SK-N-SH (cell line): ENCODE data around the gene SLC5A7. TPM values are rescaled to one million over a fixed set of nuclear protein-coding genes. Genes with fewer than 3 reads are reported as not detected.

Experiments used
- CTCF ChIA-PET: fragments of 300-600, 350-600 bp; formaldehyde crosslinking; extraction: SDS; loops from one replicate; lab custom pipeline; 2021; lab: Yijun Ruan, JAX
- POLR2A ChIA-PET: fragments of 350-600 bp; sonication (Branson Sonifier 250); formaldehyde crosslinking; extraction: SDS; loops from one replicate; lab custom pipeline; 2020; ENCODE audit warnings: antibody characterized with exemption, inconsistent platforms; lab: Yijun Ruan, JAX
- DNase-seq: peaks from one replicate; pipeline ENCODE4 v3.0.0; 2012
- H2AFZ ChIP-seq: fragments of 200-600 bp; sonication (generic); 2 replicates; pipeline ENCODE4 v1.8.1; 2016; ENCODE audit warnings: antibody characterized with exemption, mild to moderate bottlenecking, low read depth
- H3F3A ChIP-seq: fragments of 200-600 bp; sonication (generic); replicated peaks from 2 replicates; pipeline ENCODE3; 2016; ENCODE audit warnings: antibody characterized with exemption, mild to moderate bottlenecking; ENCODE audit not compliant: insufficient read depth
- H3K27ac ChIP-seq, 2 experiments: fragments of 200-500 bp in 1 of 2; fragments of 200-600 bp in 1 of 2; sonication (Bioruptor generic) in 1 of 2; sonication (generic), shearing (Covaris generic) in 1 of 2; 2 replicates each; pipeline versions ENCODE4 v1.5.1 to v1.6.1; 2014 to 2016; ENCODE audit warnings: low read depth in 2 of 2, inconsistent platforms in 1 of 2, low read length in 1 of 2, mild to moderate bottlenecking in 1 of 2, mixed read lengths in 1 of 2
- H3K27me3 ChIP-seq: fragments of 200-600 bp; sonication (generic), shearing (Covaris generic); 2 replicates; pipeline ENCODE4 v1.6.1; 2016; ENCODE audit warnings: mixed run types; ENCODE audit not compliant: insufficient read depth
- H3K36me3 ChIP-seq, 2 experiments: fragments of 200-500 bp in 1 of 2; fragments of 200-600 bp in 1 of 2; sonication (Bioruptor generic) in 1 of 2; sonication (generic) in 1 of 2; replicated peaks in 1 of 2; 2 replicates each; pipeline versions ENCODE3 to v1.5.1; 2014 to 2016; ENCODE audit warnings: low read length in 1 of 2, mild to moderate bottlenecking in 1 of 2; ENCODE audit not compliant: insufficient read depth in 2 of 2, control insufficient read depth in 1 of 2
- H3K4me1 ChIP-seq, 2 experiments: fragments of 200-500 bp in 1 of 2; fragments of 200-600 bp in 1 of 2; sonication (Bioruptor generic) in 1 of 2; sonication (generic), shearing (Covaris generic) in 1 of 2; 2 replicates each; pipeline versions ENCODE4 v1.5.1 to v1.6.1; 2014 to 2016; ENCODE audit warnings: low read depth in 1 of 2, low read length in 1 of 2, mixed run types in 1 of 2; ENCODE audit not compliant: insufficient read depth in 2 of 2, control insufficient read depth in 1 of 2
- H3K4me2 ChIP-seq: fragments of 200-600 bp; sonication (generic), shearing (Covaris generic); 2 replicates; pipeline ENCODE4 v1.6.1; 2017; ENCODE audit warnings: mixed run types
- H3K4me3 ChIP-seq, 2 experiments: fragments of 200-500 bp in 1 of 2; fragments of 200-600 bp in 1 of 2; sonication (Bioruptor generic) in 1 of 2; sonication (generic), shearing (Covaris generic) in 1 of 2; 2 replicates each; pipeline versions ENCODE4 v1.5.1 to v1.8.1; 2014 to 2016; ENCODE audit warnings: low read depth in 2 of 2, inconsistent platforms in 1 of 2, low read length in 1 of 2, mild to moderate bottlenecking in 1 of 2, mixed read lengths in 1 of 2, moderate library complexity in 1 of 2
- H3K79me2 ChIP-seq: fragments of 200-600 bp; sonication (generic); 2 replicates; pipeline ENCODE4 v1.8.1; 2017; ENCODE audit warnings: mild to moderate bottlenecking; ENCODE audit not compliant: insufficient read depth
- H3K9ac ChIP-seq: fragments of 200-600 bp; sonication (generic); 2 replicates; pipeline ENCODE4 v1.6.1; 2017; ENCODE audit warnings: mixed run types
- H3K9me2 ChIP-seq: fragments of 200-600 bp; sonication (generic); 2 replicates; pipeline ENCODE4 v1.6.1; 2017; ENCODE audit warnings: mixed run types
- H3K9me3 ChIP-seq: fragments of 200-600 bp; sonication (generic); 2 replicates; pipeline ENCODE4 v1.6.1; 2017; ENCODE audit warnings: mixed run types, mild to moderate bottlenecking, moderate library complexity
- H4K20me1 ChIP-seq: fragments of 200-600 bp; sonication (generic); 2 replicates; pipeline ENCODE4 v1.6.1; 2017; ENCODE audit warnings: mild to moderate bottlenecking, mixed run types; ENCODE audit not compliant: insufficient read depth
- CHD2 ChIP-seq: fragments of 150-350 bp; IDR thresholded peaks from 2 replicates; pipeline ENCODE4 v1.6.1; 2018; ENCODE audit warnings: low read length; ENCODE audit not compliant: partially characterized antibody
- ELF1 ChIP-seq: IDR thresholded peaks from 2 replicates; pipeline ENCODE4 v1.4.0; 2012
- EP300 ChIP-seq, 2 experiments: IDR thresholded peaks; 2 replicates each; pipeline versions ENCODE4 v1.4.0 to v1.6.1; 2012; ENCODE audit warnings: borderline replicate concordance in 1 of 2, low read depth in 1 of 2, low read length in 1 of 2
- EZH2phosphoT487 ChIP-seq: fragments of 200-600 bp; sonication (generic); IDR thresholded peaks from 2 replicates; pipeline ENCODE4 v1.6.1; 2017; ENCODE audit warnings: low read depth, mixed run types, mild to moderate bottlenecking, antibody characterized with exemption, moderate library complexity, borderline replicate concordance
- FOSL2 ChIP-seq: IDR thresholded peaks from 2 replicates; pipeline ENCODE4 v1.4.0; 2012; ENCODE audit warnings: low read depth, mild to moderate bottlenecking, moderate library complexity, borderline replicate concordance
- JUND ChIP-seq: IDR thresholded peaks from 2 replicates; pipeline ENCODE4 v1.4.0; 2012
- MXI1 ChIP-seq: IDR thresholded peaks from 2 replicates; pipeline ENCODE4 v1.6.1; 2012; ENCODE audit warnings: mild to moderate bottlenecking, low read depth, low read length, improper control_type of control experiment
- PBX3 ChIP-seq: IDR thresholded peaks from 2 replicates; pipeline ENCODE4; 2012
- RAD21 ChIP-seq: IDR thresholded peaks from 2 replicates; pipeline ENCODE4 v1.6.1; 2012; ENCODE audit warnings: mild to moderate bottlenecking, low read length
- RCOR1 ChIP-seq: fragments of 150-350 bp; IDR thresholded peaks from 2 replicates; pipeline ENCODE4 v1.6.1; 2017; ENCODE audit warnings: antibody characterized with exemption, low read length
- SIN3A ChIP-seq: IDR thresholded peaks from 2 replicates; pipeline ENCODE4 v1.6.1; 2012; ENCODE audit warnings: low read depth, mild to moderate bottlenecking, low read length, moderate library complexity, borderline replicate concordance
- SMC3 ChIP-seq: IDR thresholded peaks from 2 replicates; pipeline ENCODE4 v1.6.1; 2012; ENCODE audit warnings: low read depth, low read length, improper control_type of control experiment
- TCF12 ChIP-seq: IDR thresholded peaks from 2 replicates; pipeline ENCODE4 v1.4.0; 2012
- TEAD4 ChIP-seq: IDR thresholded peaks from 2 replicates; pipeline ENCODE4 v1.4.0; 2012; ENCODE audit warnings: mild to moderate bottlenecking, borderline replicate concordance; ENCODE audit not compliant: insufficient read depth
- USF1 ChIP-seq: IDR thresholded peaks from 2 replicates; pipeline ENCODE4 v1.4.0; 2012; ENCODE audit warnings: low read depth, borderline replicate concordance
- YY1 ChIP-seq: IDR thresholded peaks from 2 replicates; pipeline ENCODE4 v1.4.0; 2012; ENCODE audit warnings: low read depth, mild to moderate bottlenecking
- WGBS: methylation state at CpG from one replicate; pipeline ENCODE4 v1.1.6; 2017; ENCODE audit warnings: low lambda C conversion rate; 5-methylcytosine and 5-hydroxymethylcytosine counted together
- polyA plus RNA-seq, 3 experiments: library from polyadenylated mRNA; depleted of rRNA; stranded (reverse); fragments of >200 nt; gene quantifications; 2 replicates each; pipeline ENCODE4 v1.2.3, GENCODE V29; 2012
- TF ChIP-seq, protein P1 (sequence below): IDR thresholded peaks from 2 replicates; pipeline ENCODE4 v1.4.0; 2012; ENCODE audit warnings: low read depth, borderline replicate concordance
- TF ChIP-seq, protein P2 (sequence below): fragments of 200-600 bp; sonication (generic); IDR thresholded peaks from 2 replicates; pipeline ENCODE4 v1.6.1; 2017; ENCODE audit warnings: antibody characterized with exemption, mild to moderate bottlenecking, moderate library complexity

Gene SLC5A7
- polyA plus RNA-seq, 1 of the 3 experiments (the other 2 are of a cell fraction) = 0.12 TPM

GRCh38 chr2:108013305-108013704, 27.0 kb downstream of the SLC5A7 start:
- Histone ChIP-seq H3F3A (no peaks in the 10 kb centered on the region), H3K9ac (no peak overlapping the region), H3K27me3 (no peaks in the 10 kb centered on the region), H4K20me1 (no peaks in the 10 kb centered on the region), H3K4me3 (no peak overlapping the region), H3K4me1 (no peaks in the 10 kb centered on the region), H3K36me3 (no peaks in the 10 kb centered on the region), H3K9me2 (no peaks in the 10 kb centered on the region), H3K9me3 (peaks cover 5% of the 10 kb centered on the region; the same call in 1 of the 2 replicates), H2AFZ (no peak overlapping the region), H3K4me2 (no peak overlapping the region), H3K79me2 (no peaks in the 10 kb centered on the region), H3K27ac (no peak overlapping the region)
- ChIA-PET POLR2A (no interaction called here), CTCF (no interaction called here)
- no peak for TF ChIP-seq CHD2
- TF ChIP-seq SMC3 = no peak
- no peak for TF ChIP-seq PBX3
- TF ChIP-seq FOSL2 = no peak
- no peak for TF ChIP-seq ELF1
- TF ChIP-seq YY1 = no peak
- TF ChIP-seq TCF12 = no peak
- WGBS = 48% methylated on average over 1 of the region's 1 CpG
- DNase-seq = no peak

DNA sequence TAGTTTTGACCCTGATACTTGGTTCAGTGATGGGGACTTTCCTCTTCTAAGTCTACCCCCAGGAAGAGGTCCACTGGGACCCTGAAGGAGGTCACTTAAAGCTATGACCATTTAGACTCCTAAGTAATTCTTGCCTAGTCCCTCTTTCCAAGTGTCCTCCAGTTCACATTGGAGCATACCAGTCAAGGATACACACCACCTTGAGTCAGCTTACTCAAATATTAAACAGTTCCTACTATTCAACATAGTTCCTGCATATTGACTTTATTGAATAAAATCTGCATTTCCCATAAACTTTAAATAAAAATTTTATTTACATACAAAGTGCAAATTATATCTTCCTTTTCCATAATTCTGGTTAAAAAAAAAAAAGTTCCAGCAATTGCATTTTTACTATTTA, 36.3 kb downstream of the SLC5A7 start:
- H3K9ac ChIP-seq = no peak overlapping the region
- POLR2A ChIA-PET = no interaction called here

More for the DNA sequence above, 36.3 kb downstream of the SLC5A7 start:
- Histone ChIP-seq H3K9me3 (no peaks in the 10 kb centered on the region), H3K4me3 (no peak overlapping the region), H4K20me1 (no peaks in the 10 kb centered on the region), H3K27ac (no peak overlapping the region), H3K36me3 (no peaks in the 10 kb centered on the region), H3K4me2 (no peak overlapping the region), H3K79me2 (no peaks in the 10 kb centered on the region), H2AFZ (no peak overlapping the region), H3K4me1 (no peaks in the 10 kb centered on the region), H3K27me3 (no peaks in the 10 kb centered on the region), H3F3A (no peaks in the 10 kb centered on the region), H3K9me2 (no peaks in the 10 kb centered on the region)
- CTCF ChIA-PET = no interaction called here
- TF ChIP-seq MXI1 (no peak), RAD21 (no peak), RCOR1 (no peak), JUND (no peak), SIN3A (no peak), EZH2phosphoT487 (no peak), PBX3 (no peak), USF1 (no peak), FOSL2 (no peak), TCF12 (no peak), TEAD4 (no peak), EP300 (IDR thresholded peaks at IDR 0.05; ENCODE audit: borderline replicate concordance in 1 of 2, low read depth in 1 of 2, low read length in 1 of 2) (no peak)
- TF ChIP-seq, protein P1, sequence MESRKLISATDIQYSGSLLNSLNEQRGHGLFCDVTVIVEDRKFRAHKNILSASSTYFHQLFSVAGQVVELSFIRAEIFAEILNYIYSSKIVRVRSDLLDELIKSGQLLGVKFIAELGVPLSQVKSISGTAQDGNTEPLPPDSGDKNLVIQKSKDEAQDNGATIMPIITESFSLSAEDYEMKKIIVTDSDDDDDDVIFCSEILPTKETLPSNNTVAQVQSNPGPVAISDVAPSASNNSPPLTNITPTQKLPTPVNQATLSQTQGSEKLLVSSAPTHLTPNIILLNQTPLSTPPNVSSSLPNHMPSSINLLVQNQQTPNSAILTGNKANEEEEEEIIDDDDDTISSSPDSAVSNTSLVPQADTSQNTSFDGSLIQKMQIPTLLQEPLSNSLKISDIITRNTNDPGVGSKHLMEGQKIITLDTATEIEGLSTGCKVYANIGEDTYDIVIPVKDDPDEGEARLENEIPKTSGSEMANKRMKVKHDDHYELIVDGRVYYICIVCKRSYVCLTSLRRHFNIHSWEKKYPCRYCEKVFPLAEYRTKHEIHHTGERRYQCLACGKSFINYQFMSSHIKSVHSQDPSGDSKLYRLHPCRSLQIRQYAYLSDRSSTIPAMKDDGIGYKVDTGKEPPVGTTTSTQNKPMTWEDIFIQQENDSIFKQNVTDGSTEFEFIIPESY = no peak
- TF ChIP-seq, protein P2, sequence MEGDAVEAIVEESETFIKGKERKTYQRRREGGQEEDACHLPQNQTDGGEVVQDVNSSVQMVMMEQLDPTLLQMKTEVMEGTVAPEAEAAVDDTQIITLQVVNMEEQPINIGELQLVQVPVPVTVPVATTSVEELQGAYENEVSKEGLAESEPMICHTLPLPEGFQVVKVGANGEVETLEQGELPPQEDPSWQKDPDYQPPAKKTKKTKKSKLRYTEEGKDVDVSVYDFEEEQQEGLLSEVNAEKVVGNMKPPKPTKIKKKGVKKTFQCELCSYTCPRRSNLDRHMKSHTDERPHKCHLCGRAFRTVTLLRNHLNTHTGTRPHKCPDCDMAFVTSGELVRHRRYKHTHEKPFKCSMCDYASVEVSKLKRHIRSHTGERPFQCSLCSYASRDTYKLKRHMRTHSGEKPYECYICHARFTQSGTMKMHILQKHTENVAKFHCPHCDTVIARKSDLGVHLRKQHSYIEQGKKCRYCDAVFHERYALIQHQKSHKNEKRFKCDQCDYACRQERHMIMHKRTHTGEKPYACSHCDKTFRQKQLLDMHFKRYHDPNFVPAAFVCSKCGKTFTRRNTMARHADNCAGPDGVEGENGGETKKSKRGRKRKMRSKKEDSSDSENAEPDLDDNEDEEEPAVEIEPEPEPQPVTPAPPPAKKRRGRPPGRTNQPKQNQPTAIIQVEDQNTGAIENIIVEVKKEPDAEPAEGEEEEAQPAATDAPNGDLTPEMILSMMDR = no peak
- no peak for DNase-seq
